Osteoblast (primary cell): ENCODE measurements around the gene P2RY6. TPM values are rescaled to one million over a fixed set of nuclear protein-coding genes. Genes with fewer than 3 reads are reported as not detected.

Source experiments
- DNase-seq: peaks from one replicate; pipeline ENCODE4 v3.0.0; 2011; ENCODE audit warnings: low spot score, mixed read lengths; ENCODE audit not compliant: insufficient read length; ENCODE audit errors: missing footprints
- H2AFZ ChIP-seq: 2 replicates; pipeline ENCODE4 v1.6.0; 2011; ENCODE audit warnings: mild to moderate bottlenecking, low read length
- H3K27ac ChIP-seq: 2 replicates; pipeline ENCODE4 v1.5.1; 2011; ENCODE audit warnings: mild to moderate bottlenecking, low read depth, low read length, moderate library complexity
- H3K27me3 ChIP-seq: 2 replicates; pipeline ENCODE4 v1.6.0; 2012; ENCODE audit warnings: mild to moderate bottlenecking, control low read depth, inconsistent platforms, low read length, moderate library complexity; ENCODE audit not compliant: insufficient read depth
- H3K36me3 ChIP-seq: 2 replicates; pipeline ENCODE4 v1.5.1; 2011; ENCODE audit warnings: mild to moderate bottlenecking, low read length, control low read depth, moderate library complexity; ENCODE audit not compliant: insufficient read depth
- H3K4me1 ChIP-seq: 2 replicates; pipeline ENCODE4 v1.5.1; 2011; ENCODE audit warnings: mild to moderate bottlenecking, low read length, control low read depth, moderate library complexity; ENCODE audit not compliant: insufficient read depth
- H3K4me2 ChIP-seq: 2 replicates; pipeline ENCODE4 v1.6.0; 2011; ENCODE audit warnings: mild to moderate bottlenecking, low read length; ENCODE audit not compliant: insufficient read depth
- H3K4me3 ChIP-seq: fragments of 200-600 bp; sonication (generic); 3 replicates; pipeline ENCODE4 v1.5.1; 2012; ENCODE audit warnings: mild to moderate bottlenecking, low read length, inconsistent platforms; ENCODE audit not compliant: insufficient read depth
- H3K79me2 ChIP-seq: 2 replicates; pipeline ENCODE4 v1.6.0; 2012; ENCODE audit warnings: mild to moderate bottlenecking, low read length, control low read depth, inconsistent platforms; ENCODE audit not compliant: insufficient read depth
- H3K9me3 ChIP-seq: 2 replicates; pipeline ENCODE4 v1.5.1; 2011; ENCODE audit warnings: low read depth, low read length, control low read depth
- H4K20me1 ChIP-seq: 2 replicates; pipeline ENCODE4 v1.6.0; 2012; ENCODE audit warnings: mild to moderate bottlenecking, low read length, control low read depth; ENCODE audit not compliant: insufficient read depth
- CTCF ChIP-seq: IDR thresholded peaks from 2 replicates; pipeline ENCODE4 v1.5.1; 2011; ENCODE audit warnings: mild to moderate bottlenecking, low read depth, low read length, moderate library complexity; ENCODE audit errors: extremely low read depth
- total RNA-seq: library from RNA; depleted of rRNA; stranded (reverse); fragments of >200 nt; gene quantifications from 2 replicates; pipeline ENCODE4 v1.2.3, GENCODE V29; 2012

The P2RY6 gene
- total RNA-seq, 1 donor = 0.72 TPM

GRCh38 chr11:73326929-73327811, 55.0 kb downstream of the P2RY6 start:
- Histone ChIP-seq H3K4me2 (no peak overlapping the region), H2AFZ (no peak overlapping the region), H3K9me3 (no peaks in the 10 kb centered on the region), H3K4me1 (peaks cover 85% of the 10 kb centered on the region), H3K4me3 (no peak overlapping the region), H3K27me3 (no peaks in the 10 kb centered on the region), H3K79me2 (peaks cover 95% of the 10 kb centered on the region), H3K27ac (peak overlapping the region; percentile 30), H4K20me1 (peaks cover 54% of the 10 kb centered on the region), H3K36me3 (peaks cover 9% of the 10 kb centered on the region)
- no peak for TF ChIP-seq CTCF
- DNase-seq = peak; percentile 73

- H3K4me3 ChIP-seq = no peak overlapping the region
- H3K36me3 ChIP-seq = peaks cover 12% of the 10 kb centered on the region
- H3K4me2 ChIP-seq = no peak overlapping the region
- peaks cover 85% of the 10 kb centered on the region for H3K4me1 ChIP-seq
- no peak for TF ChIP-seq CTCF
- peak overlapping the region; percentile 8 for H3K27ac ChIP-seq
- H4K20me1 ChIP-seq = peaks cover 54% of the 10 kb centered on the region
- H2AFZ ChIP-seq = no peak overlapping the region
- peaks cover 95% of the 10 kb centered on the region for H3K79me2 ChIP-seq
- no peaks in the 10 kb centered on the region for H3K27me3 ChIP-seq
- no peak for DNase-seq
- no peaks in the 10 kb centered on the region for H3K9me3 ChIP-seq
These were observed 55.8 kb downstream of the P2RY6 start for GRCh38 chr11:73327812-73328364.

- H3K27me3 ChIP-seq = no peaks in the 10 kb centered on the region
- peaks cover 84% of the 10 kb centered on the region for H3K4me1 ChIP-seq
- no peaks in the 10 kb centered on the region for H3K9me3 ChIP-seq
- H3K79me2 ChIP-seq = peaks cover 97% of the 10 kb centered on the region
- H2AFZ ChIP-seq = no peak overlapping the region
- H3K27ac ChIP-seq = peak overlapping the region; percentile 64
- peaks cover 12% of the 10 kb centered on the region for H3K36me3 ChIP-seq
- peak; percentile 92 for DNase-seq
- H4K20me1 ChIP-seq = peaks cover 75% of the 10 kb centered on the region
- H3K4me3 ChIP-seq = no peak overlapping the region
- peak; percentile 67 for TF ChIP-seq CTCF
- H3K4me2 ChIP-seq = peak overlapping the region; percentile 24
These were observed 58.5 kb downstream of the P2RY6 start for GRCh38 chr11:73330569-73331093.
